ENCODE measurements around the gene DNHD1.

DNHD1 gene

DNA sequence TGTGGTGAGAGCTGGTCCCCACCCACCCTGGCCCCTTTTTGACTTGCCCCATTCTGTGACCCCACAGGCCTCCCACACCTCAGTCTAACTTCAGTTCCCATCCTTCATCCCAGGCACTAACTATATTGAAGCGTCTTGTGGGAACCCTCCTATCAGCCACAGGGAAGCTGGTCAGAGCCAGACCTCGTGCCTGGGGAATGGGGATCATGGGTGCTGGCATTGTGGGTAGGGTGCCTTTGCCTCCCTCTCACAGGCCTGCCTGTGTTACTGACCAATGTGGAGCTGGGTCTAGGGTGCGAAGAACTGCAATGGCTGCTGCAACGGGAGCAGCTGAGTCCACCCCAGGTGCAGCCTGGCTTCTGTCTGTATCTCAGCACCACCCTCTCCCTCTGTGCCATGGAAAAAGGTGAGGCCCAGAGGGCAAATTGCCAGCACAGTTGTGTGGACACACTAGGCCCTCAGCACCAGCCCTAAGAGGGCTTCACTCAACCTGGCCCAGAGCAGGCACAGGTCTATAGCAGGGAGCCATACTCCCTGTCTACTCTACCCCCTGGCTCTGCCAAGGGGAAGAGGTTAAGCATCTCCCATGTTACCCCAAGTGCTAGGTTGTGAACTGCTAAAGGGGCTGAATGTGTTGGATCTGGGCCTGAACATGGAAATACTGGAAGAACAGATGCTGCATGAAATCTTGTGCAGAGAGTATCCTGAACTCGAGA is 69.1 kb downstream of the DNHD1 start:
- Histone ChIP-seq H3K4me2 (ENCODE audit: low read depth, low read length) (no peak overlapping the region), H3K4me1 (ENCODE audit: low read length) (0 out of 2 replicates have a peak, but pooled peaks cover 9% of the 10 kb centered on the region), H3K27me3 (replicated peaks; ENCODE audit: insufficient read depth, low read length) (no peaks in the 10 kb centered on the region), H3K9me2 (replicated peaks; ENCODE audit: insufficient read depth, low read length) (no peaks in the 10 kb centered on the region), H4K20me1 (ENCODE audit: insufficient read depth, low read length) (no peaks in the 10 kb centered on the region), H2AFZ (ENCODE audit: low read length) (no peak overlapping the region), H3F3A (ENCODE audit: insufficient read depth, low read length) (no peaks in the 10 kb centered on the region), H3K79me2 (ENCODE audit: low read length) (no peaks in the 10 kb centered on the region), H3K27ac (ENCODE audit: low read length) (no peak overlapping the region), H3K9ac (ENCODE audit: low read length) (no peak overlapping the region), H3K9me3 (replicated peaks; ENCODE audit: insufficient read depth, low read length) (no peaks in the 10 kb centered on the region), H3K36me3 (replicated peaks; ENCODE audit: insufficient read depth, low read length) (no peaks in the 10 kb centered on the region), H3K4me3 (ENCODE audit: low read length) (no peak overlapping the region)
- TF ChIP-seq EZH2 (optimal IDR thresholded peaks at IDR 0.05; ENCODE audit: low read depth, low read length) (no peak), CTCF (IDR thresholded peaks at IDR 0.05; ENCODE audit: low read length) (no peak), EZH2phosphoT487 (IDR thresholded peaks at IDR 0.05; ENCODE audit: low read length) (no peak)
- no peak for DNase-seq

GRCh38 chr11:6566704-6567370 is 69.8 kb downstream of the DNHD1 start:
- Histone ChIP-seq H3K4me1 (ENCODE audit: low read length) (0 out of 2 replicates have a peak, but pooled peaks cover 9% of the 10 kb centered on the region), H3K9me3 (replicated peaks; ENCODE audit: insufficient read depth, low read length) (no peaks in the 10 kb centered on the region), H3K9ac (ENCODE audit: low read length) (no peak overlapping the region), H3F3A (ENCODE audit: insufficient read depth, low read length) (no peaks in the 10 kb centered on the region), H3K27me3 (replicated peaks; ENCODE audit: insufficient read depth, low read length) (no peaks in the 10 kb centered on the region), H3K79me2 (ENCODE audit: low read length) (no peaks in the 10 kb centered on the region), H3K4me2 (ENCODE audit: low read depth, low read length) (no peak overlapping the region), H2AFZ (ENCODE audit: low read length) (no peak overlapping the region), H4K20me1 (ENCODE audit: insufficient read depth, low read length) (no peaks in the 10 kb centered on the region), H3K4me3 (ENCODE audit: low read length) (no peak overlapping the region), H3K36me3 (replicated peaks; ENCODE audit: insufficient read depth, low read length) (no peaks in the 10 kb centered on the region), H3K9me2 (replicated peaks; ENCODE audit: insufficient read depth, low read length) (no peaks in the 10 kb centered on the region), H3K27ac (ENCODE audit: low read length) (no peak overlapping the region)
- no peak for TF ChIP-seq EZH2 (optimal IDR thresholded peaks at IDR 0.05; ENCODE audit: low read depth, low read length)
- no peak for TF ChIP-seq CTCF (IDR thresholded peaks at IDR 0.05; ENCODE audit: low read length)
- TF ChIP-seq EZH2phosphoT487 (IDR thresholded peaks at IDR 0.05; ENCODE audit: low read length), result no peak
- no peak for DNase-seq

DNA sequence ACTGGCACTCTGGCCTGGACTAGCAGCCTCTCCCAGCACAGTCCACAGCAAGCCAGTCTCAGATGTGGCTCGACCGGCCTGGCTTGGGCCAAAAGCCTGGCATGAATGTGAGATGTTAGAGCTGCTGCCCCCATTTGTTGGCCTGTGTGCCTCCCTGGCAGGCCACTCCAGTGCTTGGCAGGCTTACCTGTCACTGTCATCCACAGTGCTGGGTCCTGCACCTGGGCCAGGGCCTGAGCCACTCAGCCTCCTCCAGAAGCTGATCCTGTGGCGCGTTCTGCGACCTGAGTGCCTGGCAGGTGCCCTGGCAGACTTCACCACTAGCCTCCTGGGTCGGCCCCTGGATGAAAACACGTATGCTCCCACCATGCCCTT is 70.3 kb downstream of the DNHD1 start:
- Histone ChIP-seq H3K27ac (ENCODE audit: low read length) (no peak overlapping the region), H3K27me3 (replicated peaks; ENCODE audit: insufficient read depth, low read length) (no peaks in the 10 kb centered on the region), H3K4me1 (ENCODE audit: low read length) (0 out of 2 replicates have a peak, but pooled peaks cover 9% of the 10 kb centered on the region), H3K4me2 (ENCODE audit: low read depth, low read length) (no peak overlapping the region), H3K9me2 (replicated peaks; ENCODE audit: insufficient read depth, low read length) (no peaks in the 10 kb centered on the region), H3K9ac (ENCODE audit: low read length) (no peak overlapping the region), H3K36me3 (replicated peaks; ENCODE audit: insufficient read depth, low read length) (no peaks in the 10 kb centered on the region), H4K20me1 (ENCODE audit: insufficient read depth, low read length) (no peaks in the 10 kb centered on the region), H3K9me3 (replicated peaks; ENCODE audit: insufficient read depth, low read length) (no peaks in the 10 kb centered on the region), H3K4me3 (ENCODE audit: low read length) (no peak overlapping the region), H3K79me2 (ENCODE audit: low read length) (no peaks in the 10 kb centered on the region), H2AFZ (ENCODE audit: low read length) (no peak overlapping the region), H3F3A (ENCODE audit: insufficient read depth, low read length) (no peaks in the 10 kb centered on the region)
- TF ChIP-seq EZH2phosphoT487 (IDR thresholded peaks at IDR 0.05; ENCODE audit: low read length) (no peak), EZH2 (optimal IDR thresholded peaks at IDR 0.05; ENCODE audit: low read depth, low read length) (no peak), CTCF (IDR thresholded peaks at IDR 0.05; ENCODE audit: low read length) (no peak)
- no peak for DNase-seq

All from MM.1S (cell line).